GM18870 (cell line): ENCODE data around the gene CITED1.

Experiments used
- ATAC-seq: cut with Tn5 transposase; IDR thresholded peaks from one replicate; pipeline ENCODE4 v1.9.1; 2021; ENCODE audit warnings: moderate library complexity; ENCODE audit not compliant: unreplicated experiment

Gene CITED1

GRCh38 chrX:72271812-72272211 is 33.9 kb downstream of the CITED1 start:
- no peak for ATAC-seq

GRCh38 chrX:72271091-72271788 is 34.5 kb downstream of the CITED1 start:
- ATAC-seq = no peak

GRCh38 chrX:72270316-72270866 is 35.3 kb downstream of the CITED1 start:
- ATAC-seq = no peak

GRCh38 chrX:72269671-72270251 is 36.0 kb downstream of the CITED1 start:
- no peak for ATAC-seq

DNA sequence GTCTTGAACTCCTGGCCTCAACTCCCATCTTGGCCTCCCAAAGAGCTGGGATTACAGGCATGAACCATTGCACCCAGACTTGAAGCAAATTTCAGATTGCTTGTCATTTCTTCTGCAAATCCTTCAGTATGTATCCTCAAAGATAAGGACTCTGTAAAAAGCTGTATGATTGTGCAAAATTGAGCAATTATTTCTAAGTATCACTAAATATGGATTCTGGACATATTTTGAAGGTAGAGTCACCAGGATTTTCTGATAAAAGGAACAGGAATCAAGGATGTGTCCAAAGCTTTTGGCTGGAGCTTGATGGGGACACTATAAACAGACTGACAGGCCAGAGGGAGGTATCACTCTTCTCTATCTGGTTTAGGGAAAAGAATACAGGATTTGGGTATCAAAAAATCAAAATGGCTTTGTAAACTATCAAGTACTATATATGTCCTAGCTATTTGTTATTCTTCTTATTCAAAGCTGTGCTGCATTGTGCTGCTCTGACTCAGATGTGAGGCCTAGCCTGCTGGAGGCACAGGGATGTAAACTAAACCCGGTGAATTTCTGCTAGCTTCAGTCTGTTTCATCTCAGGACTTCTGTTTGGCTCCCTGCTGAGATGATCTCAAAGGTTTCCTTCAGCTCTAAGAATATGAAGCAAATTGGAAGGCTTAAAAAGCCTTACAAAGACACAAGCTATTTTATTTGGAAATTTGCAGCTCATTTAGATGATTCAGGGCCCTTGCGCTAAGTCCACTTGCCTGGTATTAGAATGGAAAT is 36.9 kb downstream of the CITED1 start:
- ATAC-seq = no peak

GRCh38 chrX:72265263-72265662 is 40.5 kb downstream of the CITED1 start:
- ATAC-seq = no peak

DNA sequence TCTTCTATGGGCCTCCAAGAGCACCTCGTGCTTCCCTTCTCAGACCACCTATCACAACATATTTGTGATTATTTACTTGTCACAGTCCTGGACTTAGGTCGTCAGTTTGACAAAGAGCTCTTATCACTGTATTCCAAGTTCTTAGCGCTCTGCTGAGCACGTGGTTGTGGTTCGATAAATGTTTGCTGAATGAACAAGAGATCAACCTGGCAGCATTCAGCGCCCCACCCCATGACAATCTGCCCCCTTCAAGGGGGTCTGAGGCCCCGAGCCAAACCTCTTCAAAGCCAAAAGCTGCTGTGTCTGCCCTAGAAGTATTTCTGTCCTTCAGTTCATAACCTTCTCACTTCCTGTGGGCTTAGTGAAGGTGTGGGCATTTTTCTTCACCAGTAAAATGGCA is 43.6 kb downstream of the CITED1 start:
- no peak for ATAC-seq

- ATAC-seq = no peak
Measured at GRCh38 chrX:72260448-72260847, 45.3 kb downstream of the CITED1 start.

DNA sequence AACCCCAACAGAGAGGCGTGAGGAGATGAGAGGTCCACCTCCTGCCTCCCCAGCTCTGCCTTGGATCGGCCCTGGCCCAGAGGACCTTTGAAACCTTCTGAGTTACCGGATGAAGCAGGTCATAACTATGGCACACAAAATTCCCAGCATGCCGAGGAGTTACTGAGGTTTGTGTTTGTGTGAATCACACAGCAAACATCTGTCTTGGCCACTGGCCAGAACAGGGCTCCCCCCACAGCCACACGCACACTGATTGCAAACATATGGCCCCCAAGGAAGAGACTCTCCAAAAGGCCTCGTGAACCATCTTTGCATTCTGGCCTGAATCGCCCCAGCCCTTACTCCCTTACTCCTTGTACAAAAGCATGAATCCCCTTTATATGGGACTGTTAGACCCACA is 47.5 kb downstream of the CITED1 start:
- ATAC-seq = no peak

DNA sequence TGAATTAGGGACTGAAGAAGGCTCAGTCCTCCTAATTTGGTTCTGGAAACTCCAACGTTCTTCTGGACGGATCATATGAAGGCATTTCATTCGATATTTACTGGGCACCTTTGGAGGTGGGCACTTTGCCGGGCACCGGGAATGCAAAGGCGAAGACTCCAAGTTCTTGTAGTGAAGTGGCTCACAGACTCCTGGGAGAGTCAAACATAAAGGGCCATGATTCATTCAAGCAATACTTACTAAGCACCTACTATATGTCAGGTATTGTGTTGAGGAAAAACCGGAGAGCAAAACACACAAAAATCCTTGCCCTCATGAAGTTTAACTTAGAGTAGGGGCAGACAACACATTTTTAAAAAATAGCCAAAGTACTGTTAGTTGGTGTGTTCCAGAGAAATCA is 49.9 kb downstream of the CITED1 start:
- ATAC-seq = no peak

- no peak for ATAC-seq
Measured at GRCh38 chrX:72255445-72255844, 50.3 kb downstream of the CITED1 start.

GRCh38 chrX:72254816-72255215 is 50.9 kb downstream of the CITED1 start:
- ATAC-seq = no peak

- ATAC-seq = no peak
Measured at GRCh38 chrX:72253686-72254085, 52.0 kb downstream of the CITED1 start.
